SK-N-SH (cell line): ENCODE measurements around the gene FCRL2. TPM values are rescaled to one million over a fixed set of nuclear protein-coding genes. Genes with fewer than 3 reads are reported as not detected.
A peak's percentile ranks its signal among the peaks of the same experiment; 100 is the strongest.

ENCODE experiments used
- CTCF ChIA-PET: fragments of 300-600, 350-600 bp; formaldehyde crosslinking; extraction: SDS; loops from one replicate; lab custom pipeline; 2021; lab: Yijun Ruan, JAX
- POLR2A ChIA-PET: fragments of 350-600 bp; sonication (Branson Sonifier 250); formaldehyde crosslinking; extraction: SDS; loops from one replicate; lab custom pipeline; 2020; ENCODE audit warnings: antibody characterized with exemption, inconsistent platforms; lab: Yijun Ruan, JAX
- DNase-seq: peaks from one replicate; pipeline ENCODE4 v3.0.0; 2012
- H2AFZ ChIP-seq: fragments of 200-600 bp; sonication (generic); 2 replicates; pipeline ENCODE4 v1.8.1; 2016; ENCODE audit warnings: antibody characterized with exemption, mild to moderate bottlenecking, low read depth
- H3F3A ChIP-seq: fragments of 200-600 bp; sonication (generic); replicated peaks from 2 replicates; pipeline ENCODE3; 2016; ENCODE audit warnings: antibody characterized with exemption, mild to moderate bottlenecking; ENCODE audit not compliant: insufficient read depth
- H3K27ac ChIP-seq, 2 experiments: fragments of 200-500 bp in 1 of 2; fragments of 200-600 bp in 1 of 2; sonication (Bioruptor generic) in 1 of 2; sonication (generic), shearing (Covaris generic) in 1 of 2; 2 replicates each; pipeline versions ENCODE4 v1.5.1 to v1.6.1; 2014 to 2016; ENCODE audit warnings: low read depth in 2 of 2, inconsistent platforms in 1 of 2, low read length in 1 of 2, mild to moderate bottlenecking in 1 of 2, mixed read lengths in 1 of 2
- H3K27me3 ChIP-seq: fragments of 200-600 bp; sonication (generic), shearing (Covaris generic); 2 replicates; pipeline ENCODE4 v1.6.1; 2016; ENCODE audit warnings: mixed run types; ENCODE audit not compliant: insufficient read depth
- H3K36me3 ChIP-seq, 2 experiments: fragments of 200-500 bp in 1 of 2; fragments of 200-600 bp in 1 of 2; sonication (Bioruptor generic) in 1 of 2; sonication (generic) in 1 of 2; replicated peaks in 1 of 2; 2 replicates each; pipeline versions ENCODE3 to v1.5.1; 2014 to 2016; ENCODE audit warnings: low read length in 1 of 2, mild to moderate bottlenecking in 1 of 2; ENCODE audit not compliant: insufficient read depth in 2 of 2, control insufficient read depth in 1 of 2
- H3K4me1 ChIP-seq, 2 experiments: fragments of 200-500 bp in 1 of 2; fragments of 200-600 bp in 1 of 2; sonication (Bioruptor generic) in 1 of 2; sonication (generic), shearing (Covaris generic) in 1 of 2; 2 replicates each; pipeline versions ENCODE4 v1.5.1 to v1.6.1; 2014 to 2016; ENCODE audit warnings: low read depth in 1 of 2, low read length in 1 of 2, mixed run types in 1 of 2; ENCODE audit not compliant: insufficient read depth in 2 of 2, control insufficient read depth in 1 of 2
- H3K4me2 ChIP-seq: fragments of 200-600 bp; sonication (generic), shearing (Covaris generic); 2 replicates; pipeline ENCODE4 v1.6.1; 2017; ENCODE audit warnings: mixed run types
- H3K4me3 ChIP-seq, 2 experiments: fragments of 200-500 bp in 1 of 2; fragments of 200-600 bp in 1 of 2; sonication (Bioruptor generic) in 1 of 2; sonication (generic), shearing (Covaris generic) in 1 of 2; 2 replicates each; pipeline versions ENCODE4 v1.5.1 to v1.8.1; 2014 to 2016; ENCODE audit warnings: low read depth in 2 of 2, inconsistent platforms in 1 of 2, low read length in 1 of 2, mild to moderate bottlenecking in 1 of 2, mixed read lengths in 1 of 2, moderate library complexity in 1 of 2
- H3K79me2 ChIP-seq: fragments of 200-600 bp; sonication (generic); 2 replicates; pipeline ENCODE4 v1.8.1; 2017; ENCODE audit warnings: mild to moderate bottlenecking; ENCODE audit not compliant: insufficient read depth
- H3K9ac ChIP-seq: fragments of 200-600 bp; sonication (generic); 2 replicates; pipeline ENCODE4 v1.6.1; 2017; ENCODE audit warnings: mixed run types
- H3K9me2 ChIP-seq: fragments of 200-600 bp; sonication (generic); 2 replicates; pipeline ENCODE4 v1.6.1; 2017; ENCODE audit warnings: mixed run types
- H3K9me3 ChIP-seq: fragments of 200-600 bp; sonication (generic); 2 replicates; pipeline ENCODE4 v1.6.1; 2017; ENCODE audit warnings: mixed run types, mild to moderate bottlenecking, moderate library complexity
- H4K20me1 ChIP-seq: fragments of 200-600 bp; sonication (generic); 2 replicates; pipeline ENCODE4 v1.6.1; 2017; ENCODE audit warnings: mild to moderate bottlenecking, mixed run types; ENCODE audit not compliant: insufficient read depth
- ELF1 ChIP-seq: IDR thresholded peaks from 2 replicates; pipeline ENCODE4 v1.4.0; 2012
- FOSL2 ChIP-seq: IDR thresholded peaks from 2 replicates; pipeline ENCODE4 v1.4.0; 2012; ENCODE audit warnings: low read depth, mild to moderate bottlenecking, moderate library complexity, borderline replicate concordance
- GABPA ChIP-seq: IDR thresholded peaks from 2 replicates; pipeline ENCODE4 v1.4.0; 2012; ENCODE audit warnings: low read depth, mild to moderate bottlenecking
- JUND ChIP-seq: IDR thresholded peaks from 2 replicates; pipeline ENCODE4 v1.4.0; 2012
- POLR2AphosphoS5 ChIP-seq: IDR thresholded peaks from 2 replicates; pipeline ENCODE4 v1.6.1; 2012; ENCODE audit warnings: low read depth, low read length
- SIN3A ChIP-seq: IDR thresholded peaks from 2 replicates; pipeline ENCODE4 v1.6.1; 2012; ENCODE audit warnings: low read depth, mild to moderate bottlenecking, low read length, moderate library complexity, borderline replicate concordance
- SMC3 ChIP-seq: IDR thresholded peaks from 2 replicates; pipeline ENCODE4 v1.6.1; 2012; ENCODE audit warnings: low read depth, low read length, improper control_type of control experiment
- TCF12 ChIP-seq: IDR thresholded peaks from 2 replicates; pipeline ENCODE4 v1.4.0; 2012
- WGBS: methylation state at CpG from one replicate; pipeline ENCODE4 v1.1.6; 2017; ENCODE audit warnings: low lambda C conversion rate; 5-methylcytosine and 5-hydroxymethylcytosine counted together
- polyA plus RNA-seq, 3 experiments: library from polyadenylated mRNA; depleted of rRNA; stranded (reverse); fragments of >200 nt; gene quantifications; 2 replicates each; pipeline ENCODE4 v1.2.3, GENCODE V29; 2012
- TF ChIP-seq, protein P1 (sequence below): IDR thresholded peaks from 2 replicates; pipeline ENCODE4; 2012
- TF ChIP-seq, protein P2 (sequence below): IDR thresholded peaks from 2 replicates; pipeline ENCODE4 v1.6.1; 2012; ENCODE audit warnings: mild to moderate bottlenecking, low read depth, low read length, moderate library complexity
- TF ChIP-seq, protein P3 (sequence below): fragments of 200-600 bp; sonication (generic); IDR thresholded peaks from 2 replicates; pipeline ENCODE4 v1.6.1; 2017; ENCODE audit warnings: antibody characterized with exemption, mild to moderate bottlenecking, moderate library complexity

FCRL2 gene
- polyA plus RNA-seq, 1 of the 3 experiments (the other 2 are of a cell fraction) = not detected

GRCh38 chr1:157771661-157772425 lies 5.1 kb downstream of the FCRL2 start:
- Histone ChIP-seq H3K4me3 (no peak overlapping the region), H3K27me3 (peaks cover 5% of the 10 kb centered on the region; the same call in 1 of the 2 replicates), H2AFZ (no peak overlapping the region), H3K4me2 (no peak overlapping the region), H3K4me1 (no peaks in the 10 kb centered on the region; a peak in 1 of 4 replicates), H3K36me3 (no peaks in the 10 kb centered on the region), H3F3A (no peaks in the 10 kb centered on the region), H3K9ac (no peak overlapping the region), H4K20me1 (no peaks in the 10 kb centered on the region), H3K9me3 (no peaks in the 10 kb centered on the region), H3K27ac (no peak overlapping the region)
- WGBS = 2% methylated on average over 8 of the region's 8 CpGs
- no peak for DNase-seq
- CTCF ChIA-PET = no interaction called here
- POLR2A ChIA-PET = no interaction called here
- TF ChIP-seq SIN3A (no peak), ELF1 (no peak), TCF12 (no peak), JUND (no peak), POLR2AphosphoS5 (no peak), GABPA (no peak)
- TF ChIP-seq, protein P1, sequence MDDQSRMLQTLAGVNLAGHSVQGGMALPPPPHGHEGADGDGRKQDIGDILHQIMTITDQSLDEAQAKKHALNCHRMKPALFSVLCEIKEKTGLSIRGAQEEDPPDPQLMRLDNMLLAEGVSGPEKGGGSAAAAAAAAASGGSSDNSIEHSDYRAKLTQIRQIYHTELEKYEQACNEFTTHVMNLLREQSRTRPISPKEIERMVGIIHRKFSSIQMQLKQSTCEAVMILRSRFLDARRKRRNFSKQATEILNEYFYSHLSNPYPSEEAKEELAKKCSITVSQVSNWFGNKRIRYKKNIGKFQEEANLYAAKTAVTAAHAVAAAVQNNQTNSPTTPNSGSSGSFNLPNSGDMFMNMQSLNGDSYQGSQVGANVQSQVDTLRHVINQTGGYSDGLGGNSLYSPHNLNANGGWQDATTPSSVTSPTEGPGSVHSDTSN = no peak
- TF ChIP-seq, protein P2, sequence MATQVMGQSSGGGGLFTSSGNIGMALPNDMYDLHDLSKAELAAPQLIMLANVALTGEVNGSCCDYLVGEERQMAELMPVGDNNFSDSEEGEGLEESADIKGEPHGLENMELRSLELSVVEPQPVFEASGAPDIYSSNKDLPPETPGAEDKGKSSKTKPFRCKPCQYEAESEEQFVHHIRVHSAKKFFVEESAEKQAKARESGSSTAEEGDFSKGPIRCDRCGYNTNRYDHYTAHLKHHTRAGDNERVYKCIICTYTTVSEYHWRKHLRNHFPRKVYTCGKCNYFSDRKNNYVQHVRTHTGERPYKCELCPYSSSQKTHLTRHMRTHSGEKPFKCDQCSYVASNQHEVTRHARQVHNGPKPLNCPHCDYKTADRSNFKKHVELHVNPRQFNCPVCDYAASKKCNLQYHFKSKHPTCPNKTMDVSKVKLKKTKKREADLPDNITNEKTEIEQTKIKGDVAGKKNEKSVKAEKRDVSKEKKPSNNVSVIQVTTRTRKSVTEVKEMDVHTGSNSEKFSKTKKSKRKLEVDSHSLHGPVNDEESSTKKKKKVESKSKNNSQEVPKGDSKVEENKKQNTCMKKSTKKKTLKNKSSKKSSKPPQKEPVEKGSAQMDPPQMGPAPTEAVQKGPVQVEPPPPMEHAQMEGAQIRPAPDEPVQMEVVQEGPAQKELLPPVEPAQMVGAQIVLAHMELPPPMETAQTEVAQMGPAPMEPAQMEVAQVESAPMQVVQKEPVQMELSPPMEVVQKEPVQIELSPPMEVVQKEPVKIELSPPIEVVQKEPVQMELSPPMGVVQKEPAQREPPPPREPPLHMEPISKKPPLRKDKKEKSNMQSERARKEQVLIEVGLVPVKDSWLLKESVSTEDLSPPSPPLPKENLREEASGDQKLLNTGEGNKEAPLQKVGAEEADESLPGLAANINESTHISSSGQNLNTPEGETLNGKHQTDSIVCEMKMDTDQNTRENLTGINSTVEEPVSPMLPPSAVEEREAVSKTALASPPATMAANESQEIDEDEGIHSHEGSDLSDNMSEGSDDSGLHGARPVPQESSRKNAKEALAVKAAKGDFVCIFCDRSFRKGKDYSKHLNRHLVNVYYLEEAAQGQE = no peak
- TF ChIP-seq, all 33 proteins: peak for 0
- Histone ChIP-seq H3K79me2 (no peaks in the 10 kb centered on the region), H3K9me2 (no peaks in the 10 kb centered on the region)

DNA sequence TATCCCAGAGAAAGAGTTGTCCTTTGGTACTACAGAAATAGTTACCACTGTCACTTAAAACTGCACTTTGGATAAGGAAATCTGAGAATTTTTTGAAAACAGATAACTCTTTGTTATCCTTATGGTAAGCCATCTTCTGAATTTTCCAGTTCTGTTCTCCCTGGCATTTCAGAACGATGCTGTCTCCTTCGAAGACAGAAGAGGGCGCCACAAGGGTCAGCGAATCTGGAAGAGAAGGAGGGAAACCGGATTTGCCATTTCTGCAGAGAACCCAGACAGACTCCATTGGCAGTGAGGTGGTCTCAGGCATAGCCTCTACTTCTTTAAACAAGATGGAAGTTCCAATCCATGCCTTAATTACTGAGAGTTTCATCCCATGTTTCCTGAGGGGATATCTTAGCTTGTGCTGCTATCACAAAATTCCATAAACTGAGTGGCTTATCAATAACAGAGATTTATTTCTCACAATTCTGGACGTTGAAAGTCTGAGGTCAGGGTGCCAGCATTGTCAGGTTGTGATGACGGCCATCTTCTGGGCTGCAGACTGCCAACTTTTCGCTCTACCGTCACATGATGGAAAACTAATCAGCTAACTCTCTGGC lies 6.4 kb downstream of the FCRL2 start:
- no peak overlapping the region for H2AFZ ChIP-seq
- H4K20me1 ChIP-seq = no peaks in the 10 kb centered on the region
- no peaks in the 10 kb centered on the region for H3K36me3 ChIP-seq
- ChIA-PET POLR2A (no interaction called here), CTCF (interaction anchor here (0.9 to 1.0 kb wide), 2 partner anchors 20 to 178 kb away, joined by 3 to 4 read pairs; no protein-coding TSS in a partner anchor)
- no peak overlapping the region for H3K4me3 ChIP-seq
- no peaks in the 10 kb centered on the region for H3K79me2 ChIP-seq
- 10% methylated on average over 9 of the region's 9 CpGs for WGBS
- TF ChIP-seq, protein P3, sequence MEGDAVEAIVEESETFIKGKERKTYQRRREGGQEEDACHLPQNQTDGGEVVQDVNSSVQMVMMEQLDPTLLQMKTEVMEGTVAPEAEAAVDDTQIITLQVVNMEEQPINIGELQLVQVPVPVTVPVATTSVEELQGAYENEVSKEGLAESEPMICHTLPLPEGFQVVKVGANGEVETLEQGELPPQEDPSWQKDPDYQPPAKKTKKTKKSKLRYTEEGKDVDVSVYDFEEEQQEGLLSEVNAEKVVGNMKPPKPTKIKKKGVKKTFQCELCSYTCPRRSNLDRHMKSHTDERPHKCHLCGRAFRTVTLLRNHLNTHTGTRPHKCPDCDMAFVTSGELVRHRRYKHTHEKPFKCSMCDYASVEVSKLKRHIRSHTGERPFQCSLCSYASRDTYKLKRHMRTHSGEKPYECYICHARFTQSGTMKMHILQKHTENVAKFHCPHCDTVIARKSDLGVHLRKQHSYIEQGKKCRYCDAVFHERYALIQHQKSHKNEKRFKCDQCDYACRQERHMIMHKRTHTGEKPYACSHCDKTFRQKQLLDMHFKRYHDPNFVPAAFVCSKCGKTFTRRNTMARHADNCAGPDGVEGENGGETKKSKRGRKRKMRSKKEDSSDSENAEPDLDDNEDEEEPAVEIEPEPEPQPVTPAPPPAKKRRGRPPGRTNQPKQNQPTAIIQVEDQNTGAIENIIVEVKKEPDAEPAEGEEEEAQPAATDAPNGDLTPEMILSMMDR = peak; percentile 36
- peak; percentile 22; the same call in 1 of the 2 replicates for TF ChIP-seq SMC3
- no peak for TF ChIP-seq FOSL2
- H3F3A ChIP-seq = no peaks in the 10 kb centered on the region
- no peaks in the 10 kb centered on the region; a peak in 1 of 4 replicates for H3K4me1 ChIP-seq
- no peak overlapping the region for H3K9ac ChIP-seq
- DNase-seq = no peak
- no peaks in the 10 kb centered on the region for H3K9me3 ChIP-seq
- H3K27ac ChIP-seq = no peak overlapping the region
- no peak overlapping the region for H3K4me2 ChIP-seq
- no peaks in the 10 kb centered on the region for H3K9me2 ChIP-seq
- peaks cover 5% of the 10 kb centered on the region; the same call in 1 of the 2 replicates for H3K27me3 ChIP-seq
